NCI-H2107 (cell line): Measurements from ENCODE around the gene SLIT3.
"Not testable (repeated sequence)": the region's sequence is repeated elsewhere in the genome, so short reads cannot be mapped to it uniquely, and the experiment has no call there.

ENCODE experiments used
- DNase-seq: peaks from one replicate; lab custom pipeline; 2025; lab: John Stamatoyannopoulos, UW

Gene SLIT3

GRCh38 chr5:168770036-168770498 is 530.9 kb downstream of the SLIT3 start:
- DNase-seq: no peak

DNA sequence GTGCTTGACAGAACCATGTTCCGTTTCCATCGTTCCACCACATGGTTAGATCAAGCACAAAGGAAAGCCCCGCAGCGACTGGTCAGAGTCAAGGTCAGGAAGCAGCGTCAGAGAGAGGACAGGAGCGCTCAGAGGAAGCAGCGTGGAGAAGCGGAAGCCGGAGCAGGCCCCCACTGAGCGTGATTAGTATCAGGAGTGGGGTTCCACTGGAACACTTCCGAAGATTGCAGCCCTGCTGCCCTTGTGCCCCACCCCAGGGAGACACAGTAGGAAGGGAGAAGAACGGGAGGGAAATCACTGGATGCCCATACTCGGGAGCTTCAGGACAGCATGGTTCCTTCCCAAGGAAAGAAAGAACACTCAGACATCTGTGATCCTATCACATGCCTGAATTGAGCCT is 532.8 kb downstream of the SLIT3 start:
- DNase-seq: no peak

GRCh38 chr5:168766426-168766700 is 534.6 kb downstream of the SLIT3 start:
- no peak for DNase-seq

DNA sequence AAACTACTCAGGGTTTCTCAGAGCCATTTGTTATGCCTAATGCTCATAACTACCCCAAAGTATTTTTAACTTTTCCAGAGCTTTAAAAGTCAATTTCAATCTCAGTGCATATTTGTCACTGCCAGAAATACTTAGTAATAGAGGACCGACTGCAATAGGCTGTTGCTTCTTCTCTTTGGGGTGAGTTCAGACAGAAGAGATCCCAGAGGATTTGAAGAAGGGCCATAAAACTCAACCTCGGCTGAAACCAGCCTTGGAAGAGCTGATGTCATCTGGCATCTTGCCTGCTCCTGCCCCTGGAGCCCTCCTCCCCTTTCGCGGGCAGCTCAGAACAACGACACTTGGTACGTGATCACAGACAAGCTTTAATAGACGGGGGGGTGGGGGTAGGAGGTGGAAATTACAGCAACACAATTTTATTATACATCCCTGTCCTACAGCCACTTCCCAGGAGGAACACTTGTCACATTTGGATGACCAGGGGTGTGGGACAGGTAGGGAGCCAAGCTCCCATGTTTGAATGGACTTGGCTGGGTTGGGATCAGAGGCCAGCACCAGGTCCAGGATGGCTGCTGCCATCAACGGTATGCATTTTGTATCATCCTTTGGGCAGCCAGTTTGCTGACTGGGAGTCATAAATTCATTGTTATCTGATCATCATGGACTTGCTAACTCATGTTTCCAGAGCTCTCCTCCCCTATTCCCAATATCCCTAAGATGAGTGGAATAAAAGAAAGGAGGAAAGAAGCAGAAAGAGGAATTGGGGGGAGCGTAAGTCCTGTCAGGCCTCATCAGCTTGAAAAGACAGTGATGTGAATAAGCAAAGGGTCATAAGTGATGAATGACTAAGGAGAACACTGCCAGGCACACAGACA is 535.2 kb downstream of the SLIT3 start:
- no peak for DNase-seq

DNA sequence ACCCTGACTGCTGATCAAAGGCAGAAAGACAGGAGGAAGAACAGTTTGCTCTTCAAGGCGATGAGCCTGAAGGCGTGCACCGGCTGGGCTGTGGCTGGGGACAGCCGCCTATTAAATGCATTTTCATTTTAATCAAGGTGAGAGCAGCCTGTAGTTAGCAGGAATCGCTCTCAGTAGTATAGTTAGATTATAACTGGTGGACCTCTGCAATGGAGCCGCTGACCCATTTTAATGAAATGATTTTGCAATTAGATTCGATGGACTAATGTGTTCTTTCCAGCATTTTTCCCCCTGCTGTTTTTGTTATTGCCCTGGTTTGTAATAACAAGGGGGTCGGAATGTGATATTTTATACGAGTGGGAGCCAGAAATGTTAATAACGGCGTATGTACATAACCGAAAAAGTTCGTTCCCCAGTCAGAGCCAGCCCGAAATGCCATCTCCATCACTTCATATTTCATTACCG is 535.8 kb downstream of the SLIT3 start:
- no peak for DNase-seq

DNA sequence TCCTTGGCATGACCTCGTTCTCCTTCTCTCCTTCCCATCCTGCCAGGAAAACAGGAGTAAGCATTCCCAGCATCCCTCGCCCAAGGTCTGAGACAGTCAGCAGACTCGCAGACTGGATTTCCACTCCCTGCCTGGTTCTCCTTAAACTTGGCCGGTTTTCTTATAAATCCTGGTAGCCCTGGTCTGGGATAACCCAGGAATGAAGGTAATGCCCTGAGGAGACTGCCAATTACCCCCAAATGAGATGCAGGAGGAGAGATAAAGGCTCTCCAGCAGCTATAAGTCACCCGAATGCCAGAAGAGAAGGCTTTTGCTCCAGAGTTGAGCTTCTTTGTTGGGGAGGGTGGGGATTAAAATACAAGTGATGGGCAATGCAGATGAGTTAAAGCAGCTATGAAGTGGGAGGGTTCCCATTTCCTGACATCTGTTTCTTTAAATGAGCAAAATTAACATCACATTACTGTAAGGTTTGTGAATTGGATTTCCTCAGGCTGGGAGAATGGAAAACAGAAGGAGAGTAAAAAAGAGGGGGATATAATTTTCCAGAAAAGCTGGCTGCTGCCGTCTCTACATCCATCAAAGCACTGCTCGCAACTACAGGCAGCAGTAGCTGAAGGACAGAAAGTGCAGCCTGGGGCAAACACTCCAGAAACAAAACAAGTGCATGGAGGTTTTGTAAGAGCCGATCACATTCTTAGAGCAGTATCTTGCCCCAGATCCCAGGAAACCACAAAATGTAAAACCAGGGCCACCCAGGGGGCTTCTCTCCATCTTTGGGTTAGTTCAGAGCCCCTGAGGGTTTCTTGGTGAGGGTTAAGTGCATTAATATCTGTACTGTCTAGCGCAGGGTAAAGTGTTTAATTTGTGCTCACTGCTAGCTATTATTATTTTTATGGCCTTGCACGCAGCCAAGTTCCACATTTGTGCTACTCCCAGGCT is 544.2 kb downstream of the SLIT3 start:
- DNase-seq: no peak

GRCh38 chr5:168755548-168756093 is 545.3 kb downstream of the SLIT3 start:
- DNase-seq: no peak

DNA sequence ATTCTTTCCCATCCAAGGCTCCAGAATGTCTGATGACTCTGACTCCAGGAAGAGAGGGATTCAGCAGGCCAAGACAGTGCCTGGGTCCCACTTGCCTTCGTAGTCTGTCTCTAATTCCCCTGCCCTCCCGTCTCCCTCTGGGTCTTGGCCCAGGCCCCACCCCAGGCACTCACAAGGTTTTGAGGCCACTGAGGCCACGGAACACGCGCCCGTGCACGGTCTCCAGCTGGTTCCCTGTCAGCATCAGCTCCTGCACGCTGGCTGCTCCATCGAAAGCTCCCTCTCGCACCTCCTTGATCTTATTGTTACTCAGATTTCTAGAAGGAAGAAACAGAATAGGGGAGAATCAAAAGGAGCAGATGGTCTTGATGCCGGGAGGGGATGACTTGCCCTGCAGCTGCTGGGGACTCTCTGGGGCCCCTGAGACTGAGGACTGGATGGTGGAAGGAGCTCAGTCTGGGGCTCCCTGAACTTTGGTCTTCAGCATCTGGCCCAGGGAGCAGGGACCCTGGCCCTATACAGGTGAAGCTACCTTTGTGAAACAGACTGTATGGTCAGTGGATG is 547.2 kb downstream of the SLIT3 start:
- DNase-seq: no peak

DNA sequence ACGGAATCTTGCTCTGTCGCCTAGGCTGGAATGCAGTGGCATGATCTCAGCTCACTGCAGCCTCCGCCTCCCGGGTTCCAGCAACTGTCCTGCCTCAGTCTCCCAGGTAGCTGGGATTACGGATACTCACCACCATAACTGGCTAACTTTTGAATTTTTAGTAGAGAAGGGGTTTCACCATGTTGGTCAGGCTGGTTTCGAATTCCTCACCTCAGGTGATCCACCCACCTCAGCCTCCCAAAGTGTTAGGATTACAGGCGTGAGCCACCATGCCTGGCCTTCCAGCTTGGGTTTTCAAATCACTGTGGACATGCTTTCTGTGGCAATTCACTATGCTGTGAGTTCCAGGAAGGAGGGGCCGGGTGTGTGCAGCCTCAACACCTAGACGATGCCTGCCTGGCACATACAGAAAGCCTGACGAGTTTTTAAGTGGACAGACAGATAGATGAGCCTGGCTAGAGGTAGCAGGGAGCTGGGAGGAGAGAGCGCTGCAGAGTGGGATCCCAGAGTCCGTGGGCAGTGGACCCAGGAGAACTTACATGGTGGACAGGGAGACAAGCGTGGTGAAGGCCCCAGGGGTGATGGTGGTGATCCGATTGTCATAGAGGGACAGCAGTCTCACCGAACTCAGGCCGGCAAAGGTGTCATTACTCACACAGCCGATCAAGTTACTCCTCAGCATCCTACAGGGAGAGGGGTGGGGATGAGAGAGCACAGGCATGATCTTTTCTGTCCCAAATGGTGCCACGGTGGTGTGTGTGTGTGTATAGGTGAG is 548.3 kb downstream of the SLIT3 start:
- DNase-seq: no peak

DNA sequence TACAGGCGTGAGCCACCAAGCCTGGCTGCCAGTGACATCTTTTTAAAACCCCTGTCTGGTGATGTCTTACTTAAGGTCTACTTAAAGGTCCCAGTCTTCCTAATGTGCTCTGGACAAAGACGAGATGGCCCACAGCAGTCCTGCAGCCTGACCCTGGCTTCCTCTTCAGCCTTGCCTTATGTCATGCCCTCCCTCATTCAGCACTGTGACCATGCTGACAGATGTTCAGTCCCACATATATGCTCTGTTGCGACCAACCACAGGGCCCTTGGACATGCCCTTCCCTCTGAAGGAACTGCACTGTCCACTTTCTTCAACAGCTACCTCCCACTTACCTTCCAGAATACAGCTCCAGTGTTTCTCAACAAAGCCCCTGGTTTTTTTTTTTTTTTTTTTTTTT is 548.9 kb downstream of the SLIT3 start:
- DNase-seq: no peak

- DNase-seq: no peak
Observed at GRCh38 chr5:168750926-168751325, 550.0 kb downstream of the SLIT3 start.

DNA sequence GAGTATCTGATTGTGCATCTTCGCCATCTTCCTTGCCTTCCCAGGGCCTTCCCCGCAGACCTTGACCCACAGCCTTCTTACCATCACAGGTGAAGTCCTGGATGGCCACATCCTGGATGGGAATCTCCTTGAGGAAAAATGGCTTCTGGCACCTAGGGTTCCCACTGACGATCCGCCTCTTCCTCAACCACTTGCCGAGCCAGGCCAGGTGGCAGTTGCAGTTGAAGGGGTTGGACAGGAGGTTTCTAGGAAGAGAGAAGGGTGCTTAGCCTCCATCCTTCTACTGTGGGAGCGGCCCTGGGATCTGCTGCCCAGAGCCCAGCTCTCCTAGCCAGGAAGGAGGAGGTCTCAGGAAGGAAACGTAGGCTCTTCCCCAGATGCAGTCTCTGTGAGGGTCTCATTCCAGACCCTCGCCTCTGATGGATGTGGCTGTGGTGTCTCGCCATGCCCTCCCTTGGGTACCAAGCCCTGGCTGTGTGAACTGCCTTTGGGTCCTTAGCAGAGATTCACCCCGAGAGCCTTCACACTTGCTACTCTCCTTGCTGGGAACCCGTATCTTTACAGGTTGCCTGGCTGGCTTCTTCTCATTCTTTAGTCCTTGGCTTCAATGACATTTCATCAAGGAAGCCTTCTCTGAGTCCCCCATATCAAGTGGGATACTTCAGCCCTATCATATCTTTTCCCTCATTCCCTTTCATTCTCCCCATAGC is 551.4 kb downstream of the SLIT3 start:
- DNase-seq: no peak

DNA sequence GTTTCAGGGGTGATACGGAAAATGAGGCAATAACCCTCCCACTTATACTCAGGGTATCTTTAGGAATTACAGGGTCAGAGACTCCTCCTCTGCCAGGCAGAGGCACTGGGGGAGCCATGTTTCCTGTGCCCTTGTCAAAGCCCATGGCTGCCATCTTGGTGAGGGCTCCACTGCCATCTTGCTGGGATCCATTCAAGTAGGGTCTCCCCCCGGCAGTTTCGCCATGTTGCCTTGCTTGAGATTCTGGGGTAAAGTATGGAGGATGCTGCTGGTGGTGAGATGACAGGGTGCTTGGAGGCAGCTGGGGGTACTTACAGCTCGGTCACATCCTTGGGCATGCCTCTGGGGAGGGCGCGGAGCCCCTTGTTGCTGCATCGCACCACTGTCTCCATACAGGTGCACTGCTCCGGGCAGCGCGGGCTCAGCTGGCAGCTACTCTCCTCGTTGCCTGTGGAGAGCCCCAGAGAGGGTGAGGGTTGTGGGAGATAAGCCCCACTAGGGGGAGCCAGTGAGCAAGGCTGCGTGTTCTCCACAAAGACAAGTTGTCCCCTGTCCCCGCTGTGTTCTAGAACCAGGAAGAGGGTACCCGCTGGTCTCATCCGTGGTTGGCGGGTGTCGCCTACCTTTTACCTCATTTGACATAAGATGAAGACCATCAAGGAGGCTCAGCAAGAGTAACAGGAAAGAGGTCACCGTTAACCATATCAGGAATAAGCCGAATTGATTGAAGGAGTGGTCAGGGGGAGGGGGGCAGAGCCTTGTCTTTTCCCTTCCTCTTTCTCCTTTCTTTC is 552.8 kb downstream of the SLIT3 start:
- DNase-seq: no peak

- no peak for DNase-seq
Observed at GRCh38 chr5:168746893-168747640, 553.9 kb downstream of the SLIT3 start.

- DNase-seq: not testable (repeated sequence)
Observed at GRCh38 chr5:168746126-168746892, 554.6 kb downstream of the SLIT3 start.

- DNase-seq: no peak
Observed at GRCh38 chr5:168743617-168744016, 557.3 kb downstream of the SLIT3 start.

- not testable (repeated sequence) for DNase-seq
Observed at GRCh38 chr5:168742311-168742710, 558.6 kb downstream of the SLIT3 start.

DNA sequence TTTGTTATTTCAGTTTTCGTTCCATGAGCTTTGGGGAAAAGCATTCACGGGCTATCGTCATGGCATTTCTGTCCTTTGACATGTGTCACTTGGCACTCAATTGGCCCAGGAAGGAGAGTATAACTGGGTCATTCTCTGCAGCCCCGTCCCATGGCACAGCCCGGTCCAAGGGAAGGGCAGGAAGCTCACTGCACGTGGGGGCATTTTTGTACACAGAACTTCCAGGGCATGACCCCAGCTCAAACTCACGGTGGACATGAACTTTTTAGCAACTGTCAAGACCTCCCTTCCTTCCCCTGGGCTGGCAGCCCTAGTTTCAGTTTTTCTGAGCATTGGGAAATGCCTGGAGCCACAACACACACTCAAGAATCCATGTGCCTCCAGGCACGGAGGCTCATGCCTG is 560.1 kb downstream of the SLIT3 start:
- DNase-seq: no peak
